GM19240 (cell line): ENCODE measurements around the gene TRPV4.

Source experiments
- DNase-seq: peaks from one replicate; pipeline ENCODE4 v3.0.0; 2011; ENCODE audit warnings: low spot score; ENCODE audit not compliant: insufficient read length

The TRPV4 gene

DNA sequence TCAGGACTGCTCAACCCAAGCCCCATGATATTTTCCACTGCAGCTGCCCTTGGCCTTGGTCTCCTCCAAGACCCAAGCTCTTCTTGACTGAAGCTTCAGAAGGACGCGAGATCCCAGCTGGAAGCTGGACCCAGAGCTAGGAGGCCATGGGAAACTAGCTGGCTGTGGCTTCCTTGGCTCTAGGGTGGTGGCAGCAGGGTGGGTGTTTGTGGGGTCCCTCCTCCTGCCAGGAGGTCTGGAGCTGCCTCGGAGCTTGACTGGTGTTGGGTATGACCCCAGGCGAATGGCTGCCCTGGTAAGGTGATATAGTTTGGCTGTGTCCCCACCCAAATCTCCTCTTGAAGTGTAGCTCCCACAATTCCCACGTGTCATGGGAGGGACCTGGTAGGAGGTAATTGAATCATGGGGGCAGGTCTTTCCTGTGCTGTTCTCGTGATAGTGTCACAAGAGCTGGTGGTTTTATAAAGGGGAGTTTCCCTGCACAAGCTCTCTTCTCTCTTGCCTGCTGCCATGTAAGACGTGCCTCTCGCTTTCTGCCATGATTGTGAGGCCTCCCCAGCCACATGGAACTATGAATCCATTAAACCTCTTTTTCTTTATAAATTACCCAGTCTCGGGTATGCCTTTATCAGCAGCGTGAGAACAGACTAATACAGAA lies 51.4 kb downstream of the TRPV4 start:
- DNase-seq = no peak

GRCh38 chr12:109779382-109779781 lies 53.8 kb downstream of the TRPV4 start:
- no peak for DNase-seq

DNA sequence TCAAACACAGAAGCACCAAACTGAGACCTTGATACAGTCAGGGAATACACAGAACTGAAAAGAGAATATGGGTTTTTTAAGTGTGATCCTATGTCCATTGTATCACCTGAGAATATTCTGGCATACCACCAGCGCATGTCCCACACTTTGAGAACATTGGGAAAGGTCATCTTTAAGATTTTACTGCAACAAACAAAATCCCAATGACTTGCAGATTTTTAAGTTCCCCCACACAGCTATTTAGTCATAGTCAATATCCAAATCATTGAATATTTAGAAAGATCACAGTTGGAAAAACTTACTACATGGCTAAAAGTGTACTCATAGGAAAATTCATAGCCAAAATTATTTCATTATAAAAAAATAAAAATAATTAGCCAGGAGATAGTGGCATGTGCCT lies 54.5 kb downstream of the TRPV4 start:
- DNase-seq = no peak

DNA sequence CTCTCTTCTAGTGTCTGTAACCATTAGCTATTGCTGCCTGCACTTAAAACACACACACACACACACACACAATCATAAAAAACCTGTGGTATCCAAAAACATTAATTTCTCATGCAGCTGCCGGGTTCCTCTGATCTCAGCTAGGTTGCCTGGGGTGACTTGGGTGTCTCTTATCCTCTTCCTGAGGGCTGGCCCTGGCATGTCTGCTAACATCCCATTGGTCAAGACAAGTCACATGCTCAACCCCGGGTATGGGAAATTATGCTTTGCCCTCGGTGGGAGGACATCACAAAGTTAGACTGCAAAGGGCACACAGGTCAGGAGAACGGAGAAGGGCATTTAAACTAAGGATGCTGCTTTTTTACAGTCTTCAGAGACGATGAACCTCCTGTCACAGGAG lies 55.7 kb downstream of the TRPV4 start:
- peak; percentile 43 for DNase-seq

GRCh38 chr12:109776624-109777023 lies 56.6 kb downstream of the TRPV4 start:
- no peak for DNase-seq

GRCh38 chr12:109775172-109775881 lies 57.9 kb downstream of the TRPV4 start:
- peak; percentile 77 for DNase-seq

DNA sequence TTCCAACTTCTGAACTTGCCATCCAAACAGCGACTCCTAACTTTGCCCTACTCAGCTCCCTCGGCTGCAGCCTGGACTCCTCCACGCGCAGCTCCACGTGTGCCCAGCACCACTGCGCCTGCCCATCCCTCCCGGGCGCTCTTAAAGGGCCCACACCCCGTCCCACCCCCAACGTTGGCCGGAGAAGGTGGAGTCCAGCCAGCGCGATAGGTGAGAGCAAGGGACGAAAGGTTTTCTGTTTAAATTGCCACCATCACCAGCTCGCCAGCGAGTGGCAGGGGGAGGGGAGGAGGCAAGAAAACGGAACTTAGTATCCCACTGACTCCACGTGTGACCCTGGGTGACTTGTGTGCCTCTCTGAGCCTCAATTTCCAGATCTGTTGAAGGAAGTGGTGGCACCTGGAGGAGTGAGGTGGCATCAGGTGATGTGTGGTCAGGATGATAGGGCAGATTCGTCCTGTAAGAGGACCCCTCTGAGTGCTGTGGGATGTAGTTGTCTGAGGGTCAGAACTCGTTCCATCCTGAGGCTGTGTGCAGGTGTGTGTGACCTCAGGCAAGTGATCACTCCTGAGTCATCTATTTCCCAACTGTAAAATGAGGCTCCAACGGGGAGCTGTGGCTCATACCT lies 59.7 kb downstream of the TRPV4 start:
- no peak for DNase-seq

DNA sequence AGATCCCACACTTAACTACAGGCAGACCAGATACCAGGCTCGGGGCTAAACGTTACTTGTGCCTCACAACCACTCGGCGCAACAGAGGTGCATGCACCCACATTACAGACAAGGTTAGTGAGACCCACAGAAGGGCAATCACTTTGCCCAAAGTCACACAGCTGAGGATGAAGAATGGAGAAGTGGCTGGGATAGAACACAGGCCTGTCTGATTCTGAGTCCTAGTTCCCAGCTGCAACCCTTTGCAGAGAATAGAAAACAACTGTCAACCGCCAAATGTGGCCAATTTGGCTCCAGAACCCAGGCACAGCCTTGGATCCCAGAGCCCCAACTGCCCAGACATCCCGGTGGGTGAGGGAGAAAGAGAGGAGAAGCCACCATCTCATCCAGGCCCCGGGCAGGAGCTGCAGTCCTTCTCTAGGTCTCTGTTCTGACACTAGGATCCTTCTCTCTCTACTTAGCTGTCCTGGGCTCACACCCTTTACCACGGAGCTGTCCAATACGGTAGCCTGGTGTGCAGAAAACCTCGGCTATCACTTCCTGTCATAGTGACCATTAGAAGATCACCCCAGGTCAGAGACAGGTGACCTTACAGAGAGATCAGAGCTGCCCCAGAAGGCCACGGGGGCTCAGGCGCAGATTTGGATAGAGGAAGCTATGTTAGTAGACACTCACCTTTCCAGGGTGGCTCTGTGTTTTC lies 60.4 kb downstream of the TRPV4 start:
- DNase-seq = no peak

- no peak for DNase-seq
Measured at GRCh38 chr12:109771746-109772621, 61.2 kb downstream of the TRPV4 start.

- DNase-seq = no peak
Measured at GRCh38 chr12:109770861-109771670, 62.1 kb downstream of the TRPV4 start.

DNA sequence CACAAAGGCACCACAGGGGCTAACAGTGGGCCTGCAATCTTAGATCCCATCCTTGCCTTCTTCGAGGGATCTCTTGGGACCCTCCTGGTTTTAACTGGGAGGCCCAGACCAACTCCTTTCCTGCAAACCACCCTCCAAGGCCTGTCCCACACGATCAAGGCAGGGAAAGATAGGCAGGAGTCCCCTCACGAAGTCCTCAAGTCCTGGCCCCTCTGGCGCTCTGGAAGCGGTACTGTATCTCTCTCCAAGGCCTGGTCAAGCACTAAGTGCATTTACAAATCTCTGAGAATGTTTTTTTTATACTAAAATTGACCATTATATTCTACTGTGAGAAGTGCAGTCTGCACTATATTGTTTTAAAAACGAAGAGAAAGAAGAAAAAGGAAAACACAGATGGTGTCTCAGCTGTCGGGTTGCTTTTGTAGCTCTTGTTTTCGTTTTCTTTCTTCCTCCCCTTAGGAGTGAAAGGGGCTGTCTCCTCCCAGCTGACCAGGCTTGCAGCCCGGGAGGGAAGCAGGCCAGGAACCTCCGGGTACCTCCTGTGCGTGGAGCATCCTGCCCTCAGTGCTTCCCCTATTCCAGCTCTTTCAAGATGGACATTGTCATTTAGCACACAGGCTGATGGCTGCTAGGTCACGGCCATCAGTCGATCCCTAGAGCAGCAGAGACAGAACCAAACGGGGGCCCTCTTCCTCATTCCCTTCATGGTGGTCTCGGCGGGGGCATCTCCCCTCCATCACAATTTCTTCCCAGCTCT lies 62.9 kb downstream of the TRPV4 start:
- DNase-seq = no peak

DNA sequence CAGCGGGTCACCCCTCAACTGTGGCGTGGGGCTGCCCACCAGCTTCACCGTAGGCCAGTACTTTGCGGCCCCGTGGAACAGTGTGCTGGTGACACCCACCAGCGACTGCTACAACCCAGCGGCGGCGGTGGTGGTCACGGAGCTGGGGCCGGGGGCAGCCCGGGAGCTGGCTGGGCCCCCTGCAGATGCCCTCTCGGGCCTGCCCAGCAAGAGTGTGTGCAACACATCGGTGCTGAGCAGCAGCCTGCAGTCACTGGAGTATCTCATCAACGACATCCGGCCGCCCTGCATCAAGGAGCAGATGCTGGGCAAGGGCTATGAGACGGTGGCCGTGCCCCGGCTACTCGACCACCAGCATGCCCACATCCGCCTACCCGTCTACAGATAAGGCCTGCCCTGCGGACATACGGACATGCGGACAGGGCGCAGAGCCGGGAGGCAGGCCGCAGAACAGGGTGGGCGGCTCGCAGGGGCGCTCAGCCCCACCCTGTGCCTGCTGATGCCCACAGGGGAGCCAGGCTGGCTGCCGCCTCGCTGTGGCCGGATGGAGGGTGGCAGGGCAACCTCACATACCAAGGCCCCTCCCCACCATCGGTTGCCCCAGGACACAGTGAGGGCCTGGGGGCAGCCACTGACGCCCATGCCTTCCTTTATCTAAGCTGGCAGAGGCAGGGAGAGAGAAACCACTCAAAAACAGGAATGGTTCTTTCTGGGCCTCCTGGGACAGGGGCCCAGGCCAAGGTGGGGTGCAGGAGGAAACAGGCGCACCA lies 64.1 kb downstream of the TRPV4 start:
- DNase-seq = no peak

DNA sequence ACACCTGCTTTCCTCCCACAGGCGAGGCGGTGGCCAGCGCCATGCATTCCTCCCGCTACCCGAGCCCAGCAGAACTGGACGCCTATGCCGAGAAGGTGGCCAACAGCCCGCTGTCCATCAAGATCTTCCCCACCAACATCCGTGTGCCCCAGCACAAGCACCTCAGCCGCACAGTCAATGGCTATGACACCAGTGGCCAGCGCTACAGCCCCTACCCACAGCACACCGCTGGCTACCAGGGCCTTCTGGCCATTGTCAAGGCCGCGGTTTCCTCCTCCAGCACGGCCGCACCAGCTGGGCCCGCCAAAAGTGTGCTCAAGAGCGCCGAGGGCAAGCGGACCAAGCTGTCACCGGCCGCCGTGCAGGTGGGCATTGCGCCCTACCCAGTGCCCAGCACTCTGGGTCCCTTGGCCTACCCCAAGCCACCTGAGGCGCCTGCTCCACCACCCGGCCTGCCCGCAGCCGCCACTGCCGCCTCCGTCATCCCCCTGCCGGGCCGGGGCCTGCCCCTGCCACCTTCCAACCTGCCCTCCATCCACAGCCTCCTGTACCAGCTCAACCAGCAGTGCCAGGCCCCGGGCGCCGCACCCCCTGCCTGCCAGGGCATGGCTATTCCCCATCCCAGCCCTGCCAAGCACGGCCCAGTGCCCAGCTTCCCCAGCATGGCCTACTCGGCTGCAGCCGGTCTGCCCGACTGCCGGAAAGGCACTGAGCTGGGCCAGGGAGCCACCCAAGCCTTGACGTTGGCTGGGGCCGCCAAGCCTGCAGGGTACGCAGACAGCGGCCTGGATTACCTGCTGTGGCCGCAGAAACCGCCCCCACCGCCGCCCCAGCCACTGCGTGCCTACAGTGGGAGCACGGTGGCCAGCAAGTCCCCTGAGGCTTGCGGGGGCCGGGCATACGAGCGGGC lies 65.0 kb downstream of the TRPV4 start:
- no peak for DNase-seq

DNA sequence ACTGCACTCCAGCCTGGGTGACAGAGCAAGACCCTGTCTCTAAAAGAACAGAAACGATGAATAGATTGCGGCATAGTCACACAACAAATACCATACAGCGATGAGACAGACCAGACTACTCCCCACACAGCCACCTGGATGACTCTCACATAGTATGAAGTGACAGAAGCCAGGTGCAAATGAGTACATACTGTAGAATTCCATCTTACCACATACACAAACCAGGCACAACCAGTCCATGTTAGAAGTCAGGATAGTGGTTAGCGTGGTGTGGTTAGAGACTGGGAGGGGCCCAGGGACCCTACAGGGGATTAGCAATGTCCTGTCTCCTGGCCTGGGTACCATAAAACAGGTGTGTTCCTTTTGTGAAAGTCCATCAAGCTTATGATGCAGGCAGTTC lies 65.7 kb downstream of the TRPV4 start:
- no peak for DNase-seq

GRCh38 chr12:109766251-109766778 lies 66.9 kb downstream of the TRPV4 start:
- DNase-seq = no peak

GRCh38 chr12:109765446-109765810 lies 67.8 kb downstream of the TRPV4 start:
- DNase-seq = no peak

- no peak for DNase-seq
Measured at GRCh38 chr12:109764776-109765445, 68.3 kb downstream of the TRPV4 start.
